ENCODE data around the gene ZNF423.

DNA sequence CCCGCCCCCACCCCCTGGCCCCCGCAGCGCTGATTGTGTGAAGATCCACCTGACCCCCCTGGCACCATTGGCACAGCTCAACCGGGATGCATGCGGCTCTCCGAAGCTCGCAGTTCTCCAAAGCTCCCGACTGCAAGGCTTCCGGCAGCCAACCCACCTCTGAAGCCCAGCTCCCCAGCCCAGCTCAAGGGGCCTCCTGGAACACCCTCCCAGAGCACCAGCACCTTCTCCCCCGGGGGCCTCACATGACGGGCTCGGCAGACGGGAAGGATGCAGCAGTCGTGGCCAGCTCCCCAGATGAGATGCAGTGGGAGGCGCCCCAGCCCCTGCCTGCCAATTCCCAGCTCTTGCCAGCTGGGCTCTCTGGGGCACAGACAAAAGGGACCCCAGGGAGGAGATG lies 215.3 kb downstream of the ZNF423 start:
- TF ChIP-seq NANOG (IDR thresholded peaks at IDR 0.05; ENCODE audit: borderline replicate concordance) (no peak), POLR2AphosphoS5 (IDR thresholded peaks at IDR 0.05; ENCODE audit: low read depth) (no peak), EZH2 (IDR thresholded peaks at IDR 0.05; ENCODE audit: low read depth, unreplicated experiment) (no peak), STAT1 (IDR thresholded peaks at IDR 0.05; ENCODE audit: unreplicated experiment) (no peak), EZH2phosphoT487 (IDR thresholded peaks at IDR 0.05; ENCODE audit: unreplicated experiment) (no peak), CREB1 (CRISPR knock-in tag; IDR thresholded peaks at IDR 0.05; ENCODE audit: low read depth) (no peak)
- TF ChIP-seq, protein P1, sequence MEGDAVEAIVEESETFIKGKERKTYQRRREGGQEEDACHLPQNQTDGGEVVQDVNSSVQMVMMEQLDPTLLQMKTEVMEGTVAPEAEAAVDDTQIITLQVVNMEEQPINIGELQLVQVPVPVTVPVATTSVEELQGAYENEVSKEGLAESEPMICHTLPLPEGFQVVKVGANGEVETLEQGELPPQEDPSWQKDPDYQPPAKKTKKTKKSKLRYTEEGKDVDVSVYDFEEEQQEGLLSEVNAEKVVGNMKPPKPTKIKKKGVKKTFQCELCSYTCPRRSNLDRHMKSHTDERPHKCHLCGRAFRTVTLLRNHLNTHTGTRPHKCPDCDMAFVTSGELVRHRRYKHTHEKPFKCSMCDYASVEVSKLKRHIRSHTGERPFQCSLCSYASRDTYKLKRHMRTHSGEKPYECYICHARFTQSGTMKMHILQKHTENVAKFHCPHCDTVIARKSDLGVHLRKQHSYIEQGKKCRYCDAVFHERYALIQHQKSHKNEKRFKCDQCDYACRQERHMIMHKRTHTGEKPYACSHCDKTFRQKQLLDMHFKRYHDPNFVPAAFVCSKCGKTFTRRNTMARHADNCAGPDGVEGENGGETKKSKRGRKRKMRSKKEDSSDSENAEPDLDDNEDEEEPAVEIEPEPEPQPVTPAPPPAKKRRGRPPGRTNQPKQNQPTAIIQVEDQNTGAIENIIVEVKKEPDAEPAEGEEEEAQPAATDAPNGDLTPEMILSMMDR (conservative IDR thresholded peaks at IDR 0.05; ENCODE audit: low read depth in 2 of 2): no peak
